Measurements from ENCODE around the gene GPR39. TPM values are rescaled to one million over a fixed set of nuclear protein-coding genes. Genes with fewer than 3 reads are reported as not detected.
A peak's percentile ranks its signal among the peaks of the same experiment; 100 is the strongest.
"Not testable (repeated sequence)": the region's sequence is repeated elsewhere in the genome, so short reads cannot be mapped to it uniquely, and the experiment has no call there.

Gene GPR39
- total RNA-seq, 1 donor from 2014 or later, result not detected

DNA sequence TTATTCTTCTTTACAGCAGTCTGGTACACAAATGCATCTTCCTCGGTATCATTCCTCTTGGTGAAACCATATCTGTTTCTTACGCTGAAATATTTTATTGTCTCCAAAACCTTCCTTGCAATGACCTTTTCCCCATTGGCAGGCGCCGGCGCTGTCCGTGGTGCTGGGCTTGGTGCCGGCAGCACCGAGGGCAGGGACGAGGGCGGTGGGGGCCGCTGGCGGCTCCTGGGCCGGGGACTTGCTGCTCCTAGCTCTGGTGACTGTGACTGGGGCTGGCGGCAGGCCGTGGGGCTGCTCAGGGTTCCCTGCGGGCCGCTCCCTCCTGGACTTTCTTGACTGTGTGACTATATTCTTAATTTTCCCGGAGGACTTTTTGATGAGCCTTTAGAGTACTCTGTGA is 72.5 kb downstream of the GPR39 start:
- DNase-seq (ENCODE audit: low read depth, low spot score), result no peak

DNA sequence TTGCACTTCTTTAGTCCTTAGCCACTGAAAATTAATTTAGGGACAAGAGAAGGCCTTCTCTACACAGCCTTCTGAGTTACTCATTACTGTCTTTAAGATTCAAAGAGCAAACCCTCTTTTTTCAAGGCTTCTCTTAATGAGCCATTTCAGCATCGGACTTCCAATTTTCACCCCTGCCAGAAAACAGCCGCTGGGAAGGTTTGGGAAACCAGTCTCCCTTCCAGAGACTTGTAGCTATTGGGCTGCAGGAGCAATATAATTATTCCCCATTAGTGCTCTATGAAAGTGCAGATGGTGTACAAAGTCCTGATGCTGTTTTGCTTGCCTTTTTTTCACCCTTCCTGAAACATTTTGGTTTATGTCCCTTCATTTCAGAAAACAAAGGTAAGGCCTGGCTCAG is 79.3 kb downstream of the GPR39 start:
- DNase-seq (ENCODE audit: low read depth, low spot score), result no peak

DNA sequence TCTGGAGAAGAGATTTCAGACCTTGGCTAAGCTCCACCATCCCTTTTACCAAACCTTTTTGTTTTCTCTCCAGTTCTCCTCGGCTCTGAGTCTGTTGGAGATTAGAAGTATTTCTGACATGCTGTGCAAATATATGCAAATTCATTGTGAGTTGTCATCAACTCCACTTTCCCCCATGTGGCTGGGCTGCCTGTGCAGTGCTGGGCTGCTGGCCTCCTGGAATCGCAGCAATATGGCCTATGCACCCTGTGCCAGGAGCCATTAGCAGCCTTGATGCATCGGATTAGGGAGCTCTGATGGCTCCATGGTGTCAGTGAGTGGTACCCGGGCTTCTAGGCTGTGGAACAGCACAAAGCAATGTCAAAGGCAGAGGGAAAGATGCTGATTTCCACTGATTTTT is 80.0 kb downstream of the GPR39 start:
- no peak for DNase-seq (ENCODE audit: low read depth, low spot score)

DNA sequence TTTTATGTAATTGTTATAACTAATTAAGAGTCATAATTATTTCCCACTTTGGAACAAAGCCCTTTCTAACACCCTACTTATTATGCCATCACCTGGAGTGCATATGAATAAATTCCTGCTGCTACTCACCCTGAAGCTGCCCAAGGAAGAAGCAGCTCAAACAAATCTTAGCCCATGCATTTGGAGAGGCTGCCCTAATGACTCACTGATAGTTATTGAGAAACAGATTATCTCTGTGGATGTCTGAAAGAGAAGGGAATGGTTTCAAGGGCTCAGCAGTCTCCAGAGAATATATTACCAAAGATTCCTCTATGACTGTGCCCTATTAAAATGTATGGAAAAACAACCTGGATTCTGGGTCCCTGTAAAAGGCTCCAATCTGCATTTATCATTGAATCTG is 81.0 kb downstream of the GPR39 start:
- no peak for DNase-seq (ENCODE audit: low read depth, low spot score)

DNA sequence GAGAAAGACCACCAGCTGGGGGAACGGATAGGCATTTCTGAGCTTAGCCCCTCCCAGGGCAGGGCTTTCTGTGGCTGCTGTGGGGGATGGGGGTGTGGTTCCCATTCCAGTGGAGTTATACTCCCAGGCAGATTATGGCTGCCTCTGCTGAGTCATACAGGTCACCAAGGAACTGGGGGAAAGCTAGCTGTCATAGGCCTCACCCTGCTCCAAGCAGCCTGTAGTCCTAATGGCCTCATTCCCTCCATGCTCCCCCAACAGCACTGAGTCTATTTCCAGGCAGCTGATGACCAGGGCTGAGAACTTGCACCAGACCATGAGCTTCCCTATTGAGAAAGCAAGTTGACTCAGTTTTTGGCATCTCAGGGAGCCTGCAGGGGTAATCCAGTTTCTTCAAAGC is 87.1 kb downstream of the GPR39 start:
- DNase-seq (ENCODE audit: low read depth, low spot score), result no peak

DNA sequence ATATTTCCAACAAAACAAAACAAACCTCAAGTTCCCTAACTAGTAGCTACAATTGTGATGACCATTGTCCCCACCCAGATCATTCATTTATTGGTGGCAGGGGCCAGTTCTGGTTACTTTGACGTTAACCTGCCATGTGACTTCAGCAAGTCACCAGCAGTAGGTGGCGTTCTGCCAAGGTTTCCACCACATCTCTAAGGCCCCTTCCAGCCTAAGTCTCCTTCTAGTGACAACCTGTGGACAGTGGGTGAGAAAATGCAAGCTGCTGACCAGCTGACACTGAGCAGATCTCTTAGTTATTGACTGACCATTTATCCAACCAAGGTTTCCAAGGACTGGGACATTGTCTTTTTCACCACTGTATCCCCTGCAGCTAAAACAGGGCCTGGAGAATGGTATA is 98.4 kb downstream of the GPR39 start:
- no peak for DNase-seq (ENCODE audit: low read depth, low spot score)

DNA sequence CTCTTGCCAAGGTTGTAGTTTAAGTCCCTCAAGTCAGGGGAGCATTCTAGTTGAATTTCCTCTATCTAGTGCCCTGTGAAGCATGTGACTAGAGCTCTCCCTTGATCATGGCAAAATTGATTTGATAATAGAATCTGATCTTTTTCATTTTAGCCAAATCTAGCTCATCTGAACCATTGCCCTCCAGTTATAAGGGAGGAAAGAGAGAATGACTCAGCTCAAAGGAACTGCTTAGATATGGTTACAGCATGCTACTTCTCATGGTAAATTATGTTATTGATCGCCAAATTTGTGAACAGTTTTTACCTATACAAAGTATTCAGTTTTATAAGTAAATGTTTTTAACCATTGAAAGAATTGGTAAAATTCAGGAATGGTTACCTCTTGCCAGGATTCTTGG is 100.8 kb downstream of the GPR39 start:
- no peak for DNase-seq (ENCODE audit: low read depth, low spot score)

DNA sequence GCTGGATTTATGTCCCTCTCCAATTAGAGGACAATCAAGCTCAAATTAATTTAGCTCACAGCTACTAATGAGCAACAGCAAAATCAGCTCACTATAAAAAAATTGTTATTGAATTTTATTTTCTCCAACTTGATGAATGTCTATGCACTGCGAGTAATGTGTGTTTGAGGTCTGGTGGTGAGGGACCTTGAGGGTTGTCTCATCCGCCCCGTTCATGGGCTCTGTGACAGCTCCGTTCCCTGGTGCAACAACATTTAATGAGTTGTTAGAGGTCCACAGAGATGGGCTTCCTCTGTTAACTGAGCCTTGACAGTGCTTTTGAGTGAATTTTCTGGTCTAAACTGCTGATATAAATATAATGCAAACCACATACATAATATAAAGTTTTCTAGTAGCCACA is 101.7 kb downstream of the GPR39 start:
- DNase-seq (ENCODE audit: low read depth, low spot score), result no peak

DNA sequence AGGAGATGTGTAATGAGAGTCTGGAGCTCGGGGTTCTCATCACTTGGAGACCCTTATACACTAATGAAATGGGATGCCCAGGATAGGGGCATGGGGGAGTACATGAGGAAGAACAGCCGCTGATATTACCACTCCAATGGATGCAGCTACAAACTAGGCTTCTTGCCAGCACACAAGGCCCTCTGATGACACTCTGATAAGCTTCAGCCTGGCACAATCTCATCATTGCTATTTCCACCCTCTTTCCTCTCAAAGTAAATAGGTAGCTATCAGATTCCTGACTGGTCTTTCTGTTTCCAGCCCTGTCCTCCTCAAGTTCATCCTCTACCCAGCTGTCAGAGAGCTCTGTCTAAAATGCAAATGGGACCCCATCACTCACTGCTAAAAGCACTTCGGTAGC is 103.0 kb downstream of the GPR39 start:
- DNase-seq (ENCODE audit: low read depth, low spot score), result no peak

DNA sequence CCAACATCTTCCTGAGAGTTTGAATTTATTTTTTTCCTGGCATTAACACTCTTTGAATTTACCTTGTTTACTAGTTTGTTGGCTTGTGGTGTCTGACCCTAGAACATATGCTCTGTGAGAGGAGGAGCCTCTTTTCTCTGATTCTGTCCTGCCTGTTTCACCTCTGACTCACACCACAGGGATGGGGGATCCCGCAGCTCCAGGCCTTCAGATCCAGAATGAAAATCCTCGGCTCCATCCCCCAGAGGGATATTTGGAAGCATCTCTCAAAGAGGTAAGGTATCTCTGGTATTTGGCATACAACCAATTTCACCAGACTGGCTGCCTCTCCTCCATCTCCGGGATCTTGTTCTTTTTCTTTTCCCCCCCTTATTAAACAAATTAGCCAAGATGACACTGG is 104.7 kb downstream of the GPR39 start:
- no peak for DNase-seq (ENCODE audit: low read depth, low spot score)

DNA sequence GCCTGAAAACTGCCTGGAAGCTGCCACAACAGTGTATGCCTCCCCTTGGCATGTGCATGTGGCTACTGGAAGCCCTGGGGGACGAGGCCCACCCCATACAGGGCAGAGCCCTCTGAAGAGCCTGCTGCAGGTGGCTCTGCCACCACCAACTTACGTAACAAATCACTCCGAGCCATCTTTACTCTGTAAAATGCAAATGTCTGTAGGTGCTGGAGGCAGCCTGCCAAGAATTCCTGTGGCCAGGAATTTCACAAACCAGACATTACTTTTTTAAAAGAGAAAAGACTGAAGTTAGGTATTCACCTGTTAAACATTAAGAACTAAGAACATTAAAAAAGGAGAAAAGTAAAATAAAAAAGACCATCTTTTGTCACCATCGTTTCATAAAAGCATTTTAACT is 106.3 kb downstream of the GPR39 start:
- no peak for DNase-seq (ENCODE audit: low read depth, low spot score)

DNA sequence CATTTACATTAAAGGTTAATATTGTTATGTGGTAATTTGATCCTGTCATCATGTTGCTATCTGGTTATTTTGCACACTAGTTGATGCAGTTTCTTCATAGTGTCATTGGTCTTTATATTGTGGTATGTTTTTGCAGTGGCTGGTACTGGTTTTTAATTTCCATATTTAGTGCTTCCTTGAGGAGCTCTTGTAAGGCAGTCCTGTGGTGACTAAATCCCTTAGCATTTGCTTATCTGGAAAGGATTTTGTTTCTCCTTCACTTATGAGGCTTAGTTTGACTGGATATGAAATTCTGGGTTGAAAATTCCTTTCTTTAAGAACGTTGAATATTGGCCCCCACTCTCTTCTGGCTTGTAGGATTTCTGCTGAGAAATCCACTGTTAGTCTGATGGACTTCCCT is 120.5 kb downstream of the GPR39 start:
- DNase-seq (ENCODE audit: low read depth, low spot score), result not testable (repeated sequence)

DNA sequence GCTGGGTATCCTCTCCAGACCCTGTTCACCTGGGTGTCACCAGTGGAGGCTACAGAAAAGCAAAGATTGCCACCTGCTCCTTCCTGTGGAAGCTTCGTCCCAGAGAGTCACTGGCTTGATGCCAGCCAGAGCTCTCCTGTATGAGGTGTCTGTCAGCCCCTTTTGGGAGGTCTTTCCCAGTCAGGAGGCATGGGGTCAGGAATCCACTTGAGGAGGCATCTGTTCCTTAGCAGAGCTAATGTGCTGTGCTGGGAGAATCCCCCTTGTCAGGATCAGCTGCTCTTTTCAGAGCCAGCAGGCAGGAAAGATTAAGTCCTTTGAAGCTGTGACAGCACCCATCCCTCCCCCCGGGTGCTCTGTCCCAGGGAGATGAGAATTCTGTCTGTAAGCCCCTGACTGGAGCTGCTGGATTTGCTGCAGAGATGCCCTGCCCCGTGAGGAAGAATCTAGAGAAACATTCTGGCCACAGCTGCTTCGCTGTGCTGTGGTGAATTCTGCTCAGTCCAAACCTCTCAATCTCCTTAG is 121.8 kb downstream of the GPR39 start:
- DNase-seq (ENCODE audit: low read depth, low spot score), result no peak

DNA sequence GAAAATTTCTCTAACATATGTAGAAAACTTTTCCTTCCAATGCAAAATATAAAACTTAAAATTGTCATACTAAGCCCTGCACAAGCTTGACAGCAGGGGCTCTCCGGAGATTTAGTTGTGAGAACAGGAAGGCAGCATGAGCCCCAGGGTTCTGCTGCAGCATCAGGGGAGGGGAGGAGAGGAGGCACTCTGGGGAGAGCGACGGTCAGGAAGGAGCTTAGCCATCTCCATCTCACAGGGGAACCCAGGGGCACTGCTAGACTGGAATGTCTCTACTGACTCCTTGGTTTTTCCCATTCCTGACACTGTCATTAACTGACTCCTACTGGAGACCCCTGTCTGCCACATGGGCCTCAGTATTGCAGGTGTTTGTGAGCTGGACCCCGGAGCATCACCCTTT is 123.6 kb downstream of the GPR39 start:
- DNase-seq (ENCODE audit: low read depth, low spot score), result no peak

DNA sequence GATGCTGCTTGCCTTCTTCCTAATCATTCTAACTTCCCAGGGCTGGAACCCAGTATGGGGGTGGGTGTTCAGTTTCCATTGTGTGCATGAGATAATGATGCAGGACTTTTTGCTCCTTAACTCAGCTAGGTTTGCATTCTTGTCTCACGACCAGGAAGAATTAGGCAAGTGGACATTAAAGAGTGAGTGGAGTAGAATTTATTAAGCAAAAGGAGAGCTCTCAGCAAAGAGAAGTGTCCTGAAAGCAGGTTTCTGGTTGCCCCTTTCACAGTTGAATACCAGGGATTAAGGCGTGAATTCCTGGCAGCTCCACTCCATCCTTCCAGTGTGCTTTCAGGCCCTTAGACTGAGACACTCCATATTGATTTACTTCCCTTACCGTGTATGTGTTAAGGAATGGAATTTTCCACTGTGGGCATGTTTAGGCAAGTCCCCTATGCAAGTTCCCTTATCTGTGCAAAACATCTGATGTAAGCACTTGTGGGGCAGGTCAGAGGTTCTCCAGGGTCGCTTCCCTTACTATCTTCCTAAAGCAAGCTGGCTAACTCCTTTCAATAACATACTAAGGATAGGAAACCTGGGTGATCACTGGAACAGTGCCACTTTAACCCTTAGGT is 126.5 kb downstream of the GPR39 start:
- DNase-seq (ENCODE audit: low read depth, low spot score), result no peak

DNA sequence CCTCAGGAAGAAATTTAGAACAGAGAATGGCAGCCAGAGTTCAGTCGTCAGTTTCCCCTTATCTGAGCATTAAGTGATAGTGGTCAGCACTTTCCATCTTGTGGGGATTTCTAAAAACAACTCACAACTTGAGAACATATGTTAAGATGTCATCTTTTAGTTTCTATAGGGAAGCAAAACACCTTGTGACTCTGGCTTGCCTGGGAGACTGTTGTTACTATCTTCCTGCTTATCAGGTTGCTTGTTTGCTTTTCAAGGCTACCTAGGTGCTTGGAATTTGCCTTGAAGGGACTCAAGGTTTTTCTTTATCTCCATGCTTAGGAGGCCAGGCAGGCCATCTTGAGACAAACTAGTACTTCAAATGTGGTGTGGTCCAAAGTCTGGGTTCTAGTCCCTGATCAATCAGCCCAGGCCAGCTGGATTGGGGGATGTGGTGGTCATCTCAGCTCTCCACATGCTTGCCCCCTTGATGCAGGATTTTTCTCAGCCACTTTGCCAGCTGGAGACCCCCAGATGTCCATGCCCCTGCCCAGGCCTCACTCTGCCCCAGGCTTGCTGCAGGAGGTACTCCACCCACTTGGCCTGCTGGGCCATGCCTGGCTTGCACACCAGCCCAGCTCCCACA is 127.5 kb downstream of the GPR39 start:
- DNase-seq (ENCODE audit: low read depth, low spot score), result no peak

DNA sequence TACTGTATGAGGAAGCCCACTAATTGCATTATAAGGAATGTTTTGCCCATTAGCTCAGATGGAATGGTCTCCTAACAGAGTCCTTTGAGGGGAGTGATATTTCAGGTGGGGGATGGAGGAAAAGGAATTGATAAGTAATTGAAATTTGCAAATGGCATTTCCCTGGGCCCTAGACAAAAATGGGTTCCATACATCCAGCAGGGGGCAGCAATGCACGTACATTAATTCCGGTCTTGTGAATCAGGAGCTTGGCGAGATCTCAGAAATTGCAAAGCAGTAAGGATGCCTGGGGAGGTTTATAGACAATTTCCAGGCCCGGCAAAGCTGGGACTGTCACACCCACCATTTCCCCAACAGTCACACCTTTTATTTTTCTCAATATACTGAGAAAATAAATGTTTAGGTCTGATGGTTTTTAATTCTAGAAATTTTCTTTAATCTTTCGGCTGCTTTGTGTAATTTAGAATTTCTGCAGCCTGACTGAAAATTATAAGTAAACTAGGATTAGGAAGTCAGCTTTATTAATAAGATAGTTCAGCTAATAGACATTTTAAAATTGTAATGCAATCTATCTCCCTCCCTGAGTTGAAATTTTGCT is 130.6 kb downstream of the GPR39 start:
- DNase-seq (ENCODE audit: low read depth, low spot score), result peak; percentile 35

DNA sequence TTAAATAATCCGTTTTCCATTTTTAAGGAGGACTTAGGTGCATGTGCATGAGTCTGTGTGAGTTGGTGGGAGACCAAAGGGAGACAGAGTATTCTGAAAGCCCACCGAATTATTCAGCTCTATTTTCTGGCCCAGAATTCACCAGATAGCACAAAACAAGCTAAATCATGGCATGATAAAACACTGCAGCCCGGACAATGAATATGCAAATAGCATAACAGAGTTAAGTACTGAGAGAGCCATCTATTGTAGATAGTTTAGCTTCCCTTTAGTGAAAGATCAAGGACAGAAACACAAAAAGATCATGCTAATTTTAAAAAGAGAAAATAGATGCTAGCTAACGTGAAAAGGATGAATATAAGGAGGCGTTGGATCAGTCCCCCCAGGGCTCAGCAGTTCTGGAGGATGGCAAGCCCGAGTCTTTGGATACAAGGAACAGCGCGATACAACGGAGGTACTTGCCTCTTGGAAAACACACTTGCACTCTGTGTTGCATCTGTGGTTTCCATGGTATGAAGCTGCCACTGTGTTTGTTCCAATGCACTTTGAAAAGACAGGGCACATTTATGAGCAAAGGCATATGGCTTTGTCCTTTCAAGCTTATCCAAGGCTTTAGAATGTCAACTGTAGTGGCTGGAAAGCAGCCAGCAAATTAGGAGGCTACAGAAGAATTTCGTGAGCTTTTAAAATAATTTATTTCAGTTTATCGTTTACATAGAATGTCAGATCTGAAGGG is 133.5 kb downstream of the GPR39 start:
- no peak for DNase-seq (ENCODE audit: low read depth, low spot score)

DNA sequence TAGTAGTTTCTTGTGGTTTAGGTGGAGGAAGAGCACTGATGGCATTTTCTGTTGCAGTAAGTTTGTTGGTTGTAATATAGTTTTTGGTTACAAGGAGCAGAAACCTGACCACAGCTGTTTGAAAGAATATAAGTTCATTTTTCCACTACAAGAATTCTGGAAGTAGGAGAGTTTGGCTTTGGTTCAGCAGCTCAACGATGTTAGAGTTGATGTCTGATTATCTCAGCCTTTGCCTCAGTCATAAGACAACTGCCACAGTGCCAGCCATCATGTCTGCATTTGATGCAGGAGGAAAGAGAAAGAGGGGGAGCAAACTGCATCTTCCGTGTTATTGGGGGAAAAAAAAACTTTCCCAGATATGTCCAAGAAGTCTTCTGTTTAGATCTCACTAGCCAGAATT is 134.3 kb downstream of the GPR39 start:
- no peak for DNase-seq (ENCODE audit: low read depth, low spot score)

DNA sequence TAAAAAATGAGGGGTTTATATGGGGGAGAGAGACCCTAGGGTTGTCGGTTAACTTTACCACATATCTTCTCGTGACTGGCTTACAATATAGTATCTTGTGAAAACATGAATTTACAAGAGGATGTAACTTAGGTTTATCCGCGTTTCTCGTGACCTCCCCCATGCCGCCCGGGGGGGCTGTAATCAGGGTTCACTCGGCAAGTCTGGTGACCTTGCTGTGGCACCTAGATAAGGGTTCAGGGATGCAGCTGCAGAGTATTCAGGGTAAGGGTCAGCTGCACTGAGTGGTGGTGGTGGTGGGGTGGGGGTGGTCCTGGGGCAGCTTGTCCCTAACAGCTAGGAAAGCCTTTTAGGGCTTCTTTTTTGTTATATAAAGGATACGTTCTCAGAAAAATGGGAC is 141.1 kb downstream of the GPR39 start:
- no peak for DNase-seq (ENCODE audit: low read depth, low spot score)

DNA sequence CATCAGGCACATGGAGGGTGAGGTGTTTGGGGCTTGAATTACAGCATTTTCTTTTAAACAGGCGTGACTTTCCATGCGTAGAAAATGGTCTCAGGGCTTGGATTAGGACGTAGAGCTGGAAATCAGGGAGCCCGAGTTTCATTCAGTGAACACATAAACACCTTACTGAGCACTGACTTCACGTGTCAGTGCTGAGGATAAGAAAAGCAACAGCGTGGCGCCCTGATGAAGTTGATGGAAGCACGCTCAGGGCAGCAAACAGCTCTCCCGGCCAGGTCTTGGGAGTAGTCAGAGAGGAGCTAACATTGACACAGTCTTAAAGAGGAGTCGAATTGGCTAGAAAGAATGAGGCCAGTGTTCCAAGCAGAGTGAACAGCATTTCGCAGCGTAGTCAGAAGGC is 142.7 kb downstream of the GPR39 start:
- no peak for DNase-seq (ENCODE audit: low read depth, low spot score)

DNA sequence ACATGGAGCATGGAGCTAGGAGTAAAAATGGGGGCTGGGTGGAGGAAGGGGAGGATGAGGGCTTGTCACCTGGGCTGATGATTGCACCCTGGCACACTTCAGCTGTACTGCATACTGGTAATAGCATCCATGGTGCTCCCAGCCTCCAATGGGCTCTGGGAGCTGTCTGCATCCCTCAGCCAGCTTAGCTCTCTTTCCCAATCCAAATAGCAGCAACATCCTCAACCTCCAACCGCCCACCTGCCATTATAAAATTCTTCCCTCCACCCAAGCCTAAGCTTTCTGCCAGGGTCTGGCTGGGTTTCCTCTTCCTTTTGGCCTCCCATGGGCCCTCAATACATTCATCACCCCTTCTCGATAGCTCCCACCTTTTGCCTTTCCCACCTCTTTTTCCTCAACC is 143.3 kb downstream of the GPR39 start:
- DNase-seq (ENCODE audit: low read depth, low spot score), result no peak

All from pulmonary artery endothelial cell (primary cell).